ENCODE results near the gene CNTNAP2. TPM values are rescaled to one million over a fixed set of nuclear protein-coding genes. Genes with fewer than 3 reads are reported as not detected.

Gene CNTNAP2
- total and polyA plus RNA-seq, 2 of the 4 experiments (the other 2 are of a cell fraction) = not detected

- Histone ChIP-seq H3K56ac (ENCODE audit: extremely low read depth, insufficient read depth, low read length) (no peak overlapping the region), H2AK9ac (replicated peaks; ENCODE audit: low read depth, low read length, poor library complexity) (no peak overlapping the region), H3K27ac (ENCODE audit: insufficient read depth, low read length) (no peak overlapping the region), H4K20me1 (ENCODE audit: insufficient read depth, low read length) (no peaks in the 10 kb centered on the region), H3K4me1 (ENCODE audit: control insufficient read depth, insufficient read depth, low read length) (no peaks in the 10 kb centered on the region), H3K36me3 (ENCODE audit: control insufficient read depth, insufficient read depth, low read length) (no peaks in the 10 kb centered on the region), H3K79me1 (ENCODE audit: low read depth in 1 of 2, low read length in 2 of 2) (no peaks in the 10 kb centered on the region), H3K9me1 (ENCODE audit: insufficient read depth, low read length) (no peaks in the 10 kb centered on the region), H2BK15ac (ENCODE audit: low read depth, low read length) (no peak overlapping the region), H3K4me3 (ENCODE audit: insufficient read depth, low read depth, low read length) (no peak overlapping the region), H2BK120ac (ENCODE audit: low read depth, low read length) (no peak overlapping the region), H3K18ac (ENCODE audit: low read depth, low read length) (no peak overlapping the region), H3K27me3 (ENCODE audit: control insufficient read depth, insufficient read depth, low read length) (no peaks in the 10 kb centered on the region), H3K14ac (replicated peaks; ENCODE audit: low read depth, low read length) (no peak overlapping the region), H2AK5ac (ENCODE audit: low read depth, low read length) (no peak overlapping the region), H2AFZ (replicated peaks; ENCODE audit: low read length, poor library complexity) (no peak overlapping the region), H2BK5ac (ENCODE audit: low read depth, low read length, poor library complexity, severe bottlenecking) (no peak overlapping the region), H3K4me2 (ENCODE audit: low read depth, low read length) (no peak overlapping the region), H3K9me3 (ENCODE audit: control insufficient read depth, insufficient read depth, low read length) (peaks cover 2% of the 10 kb centered on the region; the same call in 1 of the 2 replicates), H3K4ac (ENCODE audit: low read depth, low read length) (no peak overlapping the region), H2BK20ac (ENCODE audit: low read depth, low read length) (no peak overlapping the region), H3K9ac (ENCODE audit: low read depth, low read length) (no peak overlapping the region), H4K5ac (ENCODE audit: low read depth, low read length) (no peak overlapping the region), H4K8ac (ENCODE audit: low read depth in 2 of 2, low read length in 2 of 2) (no peak overlapping the region), H4K91ac (ENCODE audit: insufficient read depth, low read depth, low read length) (no peak overlapping the region), H3K23ac (ENCODE audit: low read depth, low read length) (no peak overlapping the region)
- WGBS, 2 experiments (ENCODE audit: extremely low coverage in 2 of 2, insufficient read length in 1 of 2) = 6% methylated on average over 2 of the region's 5 CpGs; no CpG with 5 or more reads in 1 of the 2 experiments
- BruUV-seq (replicated peaks) = no TSS peak
- intact Hi-C loops (cut with micrococcal nuclease) = no loop called here
- no peak for ATAC-seq (ENCODE audit: low read depth)
- TF ChIP-seq MAFK (IDR thresholded peaks at IDR 0.05; ENCODE audit: low read depth, low read length) (no peak), MAZ (IDR thresholded peaks at IDR 0.05; ENCODE audit: borderline replicate concordance, low read depth, low read length) (no peak), CEBPB (IDR thresholded peaks at IDR 0.05; ENCODE audit: low read depth, low read length) (no peak), MXI1 (IDR thresholded peaks at IDR 0.05; ENCODE audit: borderline replicate concordance, low read depth, low read length) (no peak), POLR2A (IDR thresholded peaks at IDR 0.05; ENCODE audit: low read depth, low read length) (no peak), SMC3 (IDR thresholded peaks at IDR 0.05; ENCODE audit: low read depth, low read length) (no peak), BHLHE40 (IDR thresholded peaks at IDR 0.05; ENCODE audit: low read depth, low read length) (no peak), NFE2L2 (IDR thresholded peaks at IDR 0.05; ENCODE audit: low read depth, low read length) (no peak), FOS (IDR thresholded peaks at IDR 0.05; ENCODE audit: low read depth, low read length) (no peak)
- TF ChIP-seq, protein P1, sequence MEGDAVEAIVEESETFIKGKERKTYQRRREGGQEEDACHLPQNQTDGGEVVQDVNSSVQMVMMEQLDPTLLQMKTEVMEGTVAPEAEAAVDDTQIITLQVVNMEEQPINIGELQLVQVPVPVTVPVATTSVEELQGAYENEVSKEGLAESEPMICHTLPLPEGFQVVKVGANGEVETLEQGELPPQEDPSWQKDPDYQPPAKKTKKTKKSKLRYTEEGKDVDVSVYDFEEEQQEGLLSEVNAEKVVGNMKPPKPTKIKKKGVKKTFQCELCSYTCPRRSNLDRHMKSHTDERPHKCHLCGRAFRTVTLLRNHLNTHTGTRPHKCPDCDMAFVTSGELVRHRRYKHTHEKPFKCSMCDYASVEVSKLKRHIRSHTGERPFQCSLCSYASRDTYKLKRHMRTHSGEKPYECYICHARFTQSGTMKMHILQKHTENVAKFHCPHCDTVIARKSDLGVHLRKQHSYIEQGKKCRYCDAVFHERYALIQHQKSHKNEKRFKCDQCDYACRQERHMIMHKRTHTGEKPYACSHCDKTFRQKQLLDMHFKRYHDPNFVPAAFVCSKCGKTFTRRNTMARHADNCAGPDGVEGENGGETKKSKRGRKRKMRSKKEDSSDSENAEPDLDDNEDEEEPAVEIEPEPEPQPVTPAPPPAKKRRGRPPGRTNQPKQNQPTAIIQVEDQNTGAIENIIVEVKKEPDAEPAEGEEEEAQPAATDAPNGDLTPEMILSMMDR (conservative IDR thresholded peaks at IDR 0.05; ENCODE audit: low read depth, low read length) = no peak
- TF ChIP-seq, protein P2, sequence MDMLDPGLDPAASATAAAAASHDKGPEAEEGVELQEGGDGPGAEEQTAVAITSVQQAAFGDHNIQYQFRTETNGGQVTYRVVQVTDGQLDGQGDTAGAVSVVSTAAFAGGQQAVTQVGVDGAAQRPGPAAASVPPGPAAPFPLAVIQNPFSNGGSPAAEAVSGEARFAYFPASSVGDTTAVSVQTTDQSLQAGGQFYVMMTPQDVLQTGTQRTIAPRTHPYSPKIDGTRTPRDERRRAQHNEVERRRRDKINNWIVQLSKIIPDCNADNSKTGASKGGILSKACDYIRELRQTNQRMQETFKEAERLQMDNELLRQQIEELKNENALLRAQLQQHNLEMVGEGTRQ (IDR thresholded peaks at IDR 0.05; ENCODE audit: low read depth, low read length) = no peak
- no peak for DNase-seq
- CTCF ChIA-PET = interaction anchor here (0.6 kb wide), 2 partner anchors 28 to 30 kb away, joined by 3 read pairs; no protein-coding TSS in a partner anchor
- in situ Hi-C loops (cut with MboI; ENCODE audit: low sequenced_read_pairs) = no loop called here
- dilution Hi-C loops (cut with HindIII; ENCODE audit: low sequenced_read_pairs, unreplicated experiment) = no loop called here
- POLR2A ChIA-PET (ENCODE audit: unreplicated experiment) = no interaction called here
These were observed 544.2 kb downstream of the CNTNAP2 start for GRCh38 chr7:146660839-146661238.
